HG02588 (cell line): ENCODE measurements around the gene SPTBN1.
A peak's percentile ranks its signal among the peaks of the same experiment; 100 is the strongest.

ENCODE experiments used
- ATAC-seq: cut with Tn5 transposase; IDR thresholded peaks from one replicate; pipeline ENCODE4 v1.9.1; 2021; ENCODE audit warnings: mild to moderate bottlenecking, moderate library complexity; ENCODE audit not compliant: unreplicated experiment

The SPTBN1 gene

GRCh38 chr2:54644236-54644635 is 188.1 kb downstream of the SPTBN1 start:
- ATAC-seq, result no peak

GRCh38 chr2:54646170-54646927 is 190.2 kb downstream of the SPTBN1 start:
- no peak for ATAC-seq

- no peak for ATAC-seq
Observed at GRCh38 chr2:54648256-54648655, 192.1 kb downstream of the SPTBN1 start.

GRCh38 chr2:54649191-54649590 is 193.1 kb downstream of the SPTBN1 start:
- no peak for ATAC-seq

- ATAC-seq, result no peak
Observed at GRCh38 chr2:54649633-54650032, 193.5 kb downstream of the SPTBN1 start.

- no peak for ATAC-seq
Observed at GRCh38 chr2:54650612-54651011, 194.5 kb downstream of the SPTBN1 start.

GRCh38 chr2:54651291-54651690 is 195.2 kb downstream of the SPTBN1 start:
- no peak for ATAC-seq

- peak; percentile 77 for ATAC-seq
Observed at GRCh38 chr2:54652540-54652939, 196.4 kb downstream of the SPTBN1 start.

GRCh38 chr2:54653572-54654204 is 197.6 kb downstream of the SPTBN1 start:
- ATAC-seq, result no peak

GRCh38 chr2:54655046-54655809 is 199.1 kb downstream of the SPTBN1 start:
- no peak for ATAC-seq

GRCh38 chr2:54656863-54657262 is 200.7 kb downstream of the SPTBN1 start:
- no peak for ATAC-seq

GRCh38 chr2:54657664-54658083 is 201.5 kb downstream of the SPTBN1 start:
- ATAC-seq, result no peak

- ATAC-seq, result no peak
Observed at GRCh38 chr2:54658564-54659071, 202.5 kb downstream of the SPTBN1 start.

GRCh38 chr2:54659527-54659926 is 203.4 kb downstream of the SPTBN1 start:
- ATAC-seq, result no peak

GRCh38 chr2:54660752-54661151 is 204.6 kb downstream of the SPTBN1 start:
- ATAC-seq, result no peak

GRCh38 chr2:54663424-54664030 is 207.4 kb downstream of the SPTBN1 start:
- ATAC-seq, result no peak

- ATAC-seq, result no peak
Observed at GRCh38 chr2:54664238-54664786, 208.2 kb downstream of the SPTBN1 start.

GRCh38 chr2:54665436-54665856 is 209.3 kb downstream of the SPTBN1 start:
- no peak for ATAC-seq

GRCh38 chr2:54666131-54666633 is 210.1 kb downstream of the SPTBN1 start:
- ATAC-seq, result no peak

- ATAC-seq, result no peak
Observed at GRCh38 chr2:54666634-54667265, 210.6 kb downstream of the SPTBN1 start.
